A673 (cell line): ENCODE results near the gene TBRG4. TPM values are rescaled to one million over a fixed set of nuclear protein-coding genes. Genes with fewer than 3 reads are reported as not detected.

ENCODE experiments used
- BruUV-seq: library from RNA; stranded (reverse); fragments of 400-500 nt; replicated peaks from 2 replicates; lab custom pipeline; 2021; lab: Mats Ljungman, UMichigan
- CTCF ChIA-PET: fragments of 300-600 bp; sonication (Branson Sonifier 250); formaldehyde crosslinking; loops from one replicate; lab custom pipeline; 2022; ENCODE audit warnings: antibody characterized with exemption; lab: Charles Lee
- POLR2A ChIA-PET: fragments of 300-600 bp; sonication (Branson Sonifier 250); formaldehyde crosslinking; loops from one replicate; lab custom pipeline; 2022; ENCODE audit warnings: antibody characterized with exemption; ENCODE audit not compliant: low non-redundant PET; lab: Charles Lee
- DNase-seq: peaks from one replicate; pipeline ENCODE4 v3.0.0-alpha.2; 2015; ENCODE audit warnings: low spot score
- H3K27ac ChIP-seq: fragments of 200-600 bp; sonication (generic); 2 replicates; pipeline ENCODE4 v1.5.1; 2016; ENCODE audit warnings: mixed run types, low read depth, mild to moderate bottlenecking, mixed read lengths, antibody characterized with exemption, low read length; ENCODE audit not compliant: poor library complexity, severe bottlenecking
- H3K27me3 ChIP-seq: fragments of 200-600 bp; sonication (generic); replicated peaks from 2 replicates; pipeline ENCODE4 v1.6.1; 2017; ENCODE audit warnings: mixed run types, low read depth, mild to moderate bottlenecking, mixed read lengths, antibody characterized with exemption, low read length; ENCODE audit not compliant: insufficient read depth, poor library complexity
- H3K36me3 ChIP-seq: fragments of 200-600 bp; sonication (generic); 2 replicates; pipeline ENCODE4 v1.6.1; 2016; ENCODE audit warnings: mixed run types, mild to moderate bottlenecking, mixed read lengths, antibody characterized with exemption, low read length; ENCODE audit not compliant: insufficient read depth, poor library complexity, severe bottlenecking
- H3K4me1 ChIP-seq: fragments of 200-600 bp; sonication (generic); 2 replicates; pipeline ENCODE4 v1.6.1; 2017; ENCODE audit warnings: mixed run types, mild to moderate bottlenecking, mixed read lengths, antibody characterized with exemption, low read length; ENCODE audit not compliant: insufficient read depth, poor library complexity, severe bottlenecking
- H3K4me3 ChIP-seq: fragments of 200-600 bp; sonication (generic); 2 replicates; pipeline ENCODE4 v1.5.1; 2016; ENCODE audit warnings: low read depth, mixed run types, mild to moderate bottlenecking, mixed read lengths, low read length; ENCODE audit not compliant: poor library complexity, severe bottlenecking
- H3K9me3 ChIP-seq: fragments of 200-600 bp; sonication (generic); 2 replicates; pipeline ENCODE4 v1.6.1; 2016; ENCODE audit warnings: mixed run types, low read depth, mild to moderate bottlenecking, mixed read lengths, antibody characterized with exemption, low read length; ENCODE audit not compliant: poor library complexity, severe bottlenecking
- CTCF ChIP-seq: fragments of 300-800, 200-600 bp; sonication (generic); conservative IDR thresholded peaks from 2 replicates; pipeline ENCODE4 v1.5.1; 2017; ENCODE audit warnings: low read depth, mild to moderate bottlenecking, antibody characterized with exemption, low read length, moderate library complexity, mixed read lengths
- EZH2 ChIP-seq: fragments of 200-600 bp; sonication (generic); IDR thresholded peaks from 2 replicates; pipeline ENCODE4 v1.6.1; 2017; ENCODE audit warnings: borderline replicate concordance, low read depth, mild to moderate bottlenecking, mixed read lengths, antibody characterized with exemption, low read length; ENCODE audit not compliant: poor library complexity, severe bottlenecking
- intact Hi-C: fragments of 100-400 bp; cut with micrococcal nuclease; formaldehyde crosslinking; loops from one replicate; pipeline ENCODE4 v1.10.0; 2022; ENCODE audit not compliant: unreplicated experiment
- total RNA-seq: library from RNA; stranded (reverse); gene quantifications from 2 replicates; pipeline ENCODE4 v1.2.3, GENCODE V29; 2021

TBRG4 gene
- total RNA-seq, 1 experiment from 2014 or later: 136 TPM

- ChIA-PET POLR2A (no interaction called here), CTCF (no interaction called here)
- Histone ChIP-seq H3K27me3 (no peaks in the 10 kb centered on the region), H3K27ac (no peak overlapping the region), H3K4me3 (no peak overlapping the region), H3K9me3 (no peaks in the 10 kb centered on the region), H3K36me3 (peaks cover 71% of the 10 kb centered on the region), H3K4me1 (peaks cover 7% of the 10 kb centered on the region)
- TF ChIP-seq EZH2 (no peak), CTCF (no peak)
- no TSS peak for BruUV-seq
- intact Hi-C loops: no loop called here
- no peak for DNase-seq
Measured at GRCh38 chr7:45107356-45107755, 4.1 kb downstream of the TBRG4 start.

DNA sequence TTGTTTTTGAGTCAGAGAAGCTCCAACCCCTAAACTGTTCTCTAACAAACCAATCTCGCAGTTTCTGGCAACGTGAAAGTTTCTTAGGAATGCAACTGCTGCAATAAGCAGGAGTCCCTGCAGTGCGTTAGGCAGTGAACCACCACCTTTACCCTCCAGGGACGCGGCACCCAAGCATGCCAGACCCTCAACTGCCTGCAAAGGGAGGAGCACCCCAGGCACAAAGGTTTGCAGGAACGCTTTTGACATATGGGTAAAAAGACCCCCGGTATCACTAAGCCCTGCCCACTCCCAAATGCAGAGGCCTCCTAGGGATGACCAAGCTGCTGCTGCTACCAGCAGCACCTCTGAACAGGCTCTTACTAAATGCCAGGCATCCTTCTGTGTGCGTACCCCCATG is 4.7 kb downstream of the TBRG4 start:
- intact Hi-C loops: no loop called here
- Histone ChIP-seq H3K27me3 (no peaks in the 10 kb centered on the region), H3K9me3 (no peaks in the 10 kb centered on the region), H3K36me3 (peaks cover 76% of the 10 kb centered on the region), H3K27ac (no peak overlapping the region), H3K4me1 (peaks cover 7% of the 10 kb centered on the region), H3K4me3 (no peak overlapping the region)
- ChIA-PET POLR2A (no interaction called here), CTCF (no interaction called here)
- no peak for DNase-seq
- TF ChIP-seq CTCF: no peak
- no peak for TF ChIP-seq EZH2
- BruUV-seq: no TSS peak

DNA sequence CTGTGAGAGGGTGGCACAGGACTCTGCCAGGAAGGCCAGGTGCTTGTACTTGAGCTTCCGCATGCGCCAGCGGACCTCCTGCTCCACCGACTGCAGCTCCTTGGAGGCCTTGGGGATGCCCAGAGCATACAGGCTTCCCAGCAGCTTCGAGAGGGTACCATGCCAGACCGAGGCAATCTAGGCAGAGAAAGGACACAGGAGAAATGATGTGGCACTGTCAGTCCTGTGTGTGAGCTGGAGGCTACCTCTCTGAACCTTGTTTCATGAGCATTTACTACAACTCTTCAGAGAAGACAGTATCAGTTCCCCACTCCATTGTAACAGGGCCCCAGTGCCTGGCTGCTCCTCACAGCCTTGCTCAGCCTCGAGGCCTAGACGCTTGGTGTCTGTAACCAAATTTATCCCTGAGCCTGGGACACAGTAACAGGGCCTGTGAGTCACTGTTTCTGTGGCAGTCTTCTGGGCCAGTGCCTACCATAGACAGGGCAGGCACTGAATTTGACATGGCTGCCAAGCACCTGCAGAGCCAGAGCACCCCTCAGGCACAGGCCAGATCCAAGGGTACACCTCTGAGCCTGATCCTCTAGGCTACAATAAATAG is 5.8 kb downstream of the TBRG4 start:
- no peak for TF ChIP-seq CTCF
- no peak overlapping the region for H3K27ac ChIP-seq
- POLR2A ChIA-PET: no interaction called here
- no peak overlapping the region for H3K4me3 ChIP-seq
- no TSS peak for BruUV-seq
- H3K9me3 ChIP-seq: no peaks in the 10 kb centered on the region
- H3K36me3 ChIP-seq: peaks cover 87% of the 10 kb centered on the region
- no peak for DNase-seq
- intact Hi-C loops: no loop called here
- no peaks in the 10 kb centered on the region for H3K27me3 ChIP-seq
- peaks cover 7% of the 10 kb centered on the region for H3K4me1 ChIP-seq
- CTCF ChIA-PET: no interaction called here
